SH-SY5Y (cell line): ENCODE measurements around the gene FOXO1.

ENCODE experiments used
- GATA2 ChIP-seq: IDR thresholded peaks from 2 replicates; pipeline ENCODE4 v1.6.1; 2011; ENCODE audit warnings: mild to moderate bottlenecking, low read depth, low read length
- GATA3 ChIP-seq: IDR thresholded peaks from 2 replicates; pipeline ENCODE4 v1.6.1; 2011; ENCODE audit warnings: low read depth, mild to moderate bottlenecking, low read length, moderate library complexity

GRCh38 chr13:40611635-40612034, 54.8 kb downstream of the FOXO1 start:
- TF ChIP-seq GATA2 (no peak), GATA3 (no peak)
